HG03558 (cell line): ENCODE results near the gene SDC3.

Experiments
- ATAC-seq: cut with Tn5 transposase; IDR thresholded peaks from one replicate; pipeline ENCODE4 v1.9.1; 2021; ENCODE audit warnings: moderate number of reproducible peaks; ENCODE audit not compliant: unreplicated experiment; ENCODE audit errors: extremely low read depth

Gene SDC3

DNA sequence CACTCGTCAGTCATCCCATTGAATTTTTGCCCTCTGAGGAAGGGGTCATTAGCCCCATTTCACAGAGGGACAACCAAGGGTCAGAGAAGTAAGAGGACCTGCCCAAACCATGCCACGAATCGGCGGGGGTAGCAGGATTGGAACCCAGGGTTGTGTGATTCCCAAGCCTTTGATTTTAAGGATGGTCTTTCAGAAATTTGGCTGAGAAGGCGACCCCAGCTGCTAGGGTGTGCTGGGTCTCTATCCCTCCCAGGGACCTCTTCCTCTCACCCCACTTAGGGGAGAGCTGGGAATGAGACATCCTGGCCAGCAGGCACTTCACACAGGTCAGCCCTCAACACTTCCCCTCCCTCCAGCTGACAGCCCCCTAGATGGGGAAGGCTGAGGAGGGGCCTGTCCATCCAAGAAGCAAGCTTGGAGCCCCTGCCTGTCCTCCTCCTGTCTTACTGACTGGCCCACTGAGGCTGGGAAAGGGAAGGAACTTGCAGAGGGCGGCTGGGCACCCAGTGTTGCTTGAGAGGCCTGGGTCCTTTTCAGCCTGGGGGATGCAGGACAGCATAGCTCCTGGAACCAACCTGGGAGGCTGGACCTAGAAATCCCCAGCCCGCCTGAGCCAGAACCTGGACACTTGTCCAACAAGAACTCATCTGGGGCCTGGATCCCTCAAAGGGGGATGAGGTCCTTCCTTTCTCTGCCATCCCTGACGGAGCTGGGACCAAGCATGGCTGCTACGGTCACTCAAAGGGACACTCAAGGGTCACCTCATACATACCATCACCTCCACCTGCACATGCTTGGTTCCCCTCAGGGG, 1.7 kb downstream of the SDC3 start:
- ATAC-seq, result no peak

DNA sequence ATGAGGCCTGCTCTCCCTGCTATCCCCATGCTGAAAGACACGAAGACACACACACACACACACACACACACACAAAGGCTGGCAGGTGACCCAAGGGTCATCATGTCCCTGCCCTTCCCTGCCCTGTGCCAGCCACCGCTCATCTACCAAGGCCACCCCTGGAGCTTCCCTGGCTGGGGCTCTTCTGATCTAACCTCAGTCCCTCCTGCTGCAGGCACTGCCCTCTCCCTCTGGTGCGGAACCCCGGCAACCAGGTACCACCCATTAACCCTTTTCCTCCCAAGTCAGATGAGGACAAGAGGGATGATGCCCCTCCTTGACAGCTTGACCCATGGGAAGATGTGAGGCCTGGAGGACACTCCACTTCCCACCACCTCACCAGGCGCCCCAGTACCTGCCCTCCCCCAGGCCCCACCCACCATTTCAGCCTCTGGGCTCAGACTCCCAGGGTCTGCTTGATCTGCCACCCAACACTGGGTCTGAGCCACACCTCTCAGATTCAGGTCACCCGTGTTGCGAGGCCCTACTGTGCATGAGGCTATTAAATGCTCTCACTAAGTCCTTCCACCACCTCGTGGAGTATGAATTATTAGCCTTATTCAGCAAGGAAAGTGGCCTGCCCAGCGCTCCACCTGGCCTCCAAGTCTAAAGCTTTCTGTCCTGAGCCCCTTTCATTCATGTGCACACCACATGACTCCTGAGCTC, 2.5 kb downstream of the SDC3 start:
- no peak for ATAC-seq

DNA sequence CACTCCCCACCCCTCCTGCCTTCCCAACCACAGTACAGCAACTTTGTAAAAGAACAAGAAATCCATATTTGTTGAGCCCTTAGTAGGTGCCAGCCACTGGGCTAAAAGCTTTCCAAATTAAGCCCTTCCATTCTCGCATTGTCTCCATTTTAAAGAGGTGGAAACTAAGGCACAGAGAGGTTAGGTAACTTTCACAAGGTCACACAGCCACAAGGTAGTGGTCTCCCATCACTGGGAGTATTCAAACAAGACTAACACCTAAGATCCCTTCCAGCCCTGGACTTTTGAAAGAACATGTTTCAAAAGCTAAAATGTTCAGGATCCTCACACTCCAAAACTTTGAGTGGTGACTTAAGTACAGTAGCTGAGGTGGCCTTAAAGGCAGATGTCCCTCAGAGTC, 3.2 kb downstream of the SDC3 start:
- no peak for ATAC-seq

DNA sequence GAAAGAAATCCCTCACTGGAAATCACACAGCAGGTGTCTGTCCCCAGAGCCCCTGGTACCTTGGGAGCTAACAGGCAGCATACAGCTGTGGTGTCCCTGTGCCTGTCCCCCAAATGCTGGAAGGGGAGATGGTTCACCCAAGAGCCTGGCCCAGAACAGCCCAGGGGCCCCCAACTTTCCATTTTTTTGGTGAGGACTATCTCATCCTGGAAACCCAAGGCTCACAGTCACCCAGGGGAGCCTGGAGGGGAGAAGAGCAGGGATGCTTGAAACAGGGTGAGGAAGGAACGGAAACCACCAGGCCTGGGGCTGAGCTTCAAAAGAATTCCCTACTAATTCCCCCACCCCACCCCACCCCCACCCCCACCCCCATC, 3.6 kb downstream of the SDC3 start:
- ATAC-seq, result no peak

DNA sequence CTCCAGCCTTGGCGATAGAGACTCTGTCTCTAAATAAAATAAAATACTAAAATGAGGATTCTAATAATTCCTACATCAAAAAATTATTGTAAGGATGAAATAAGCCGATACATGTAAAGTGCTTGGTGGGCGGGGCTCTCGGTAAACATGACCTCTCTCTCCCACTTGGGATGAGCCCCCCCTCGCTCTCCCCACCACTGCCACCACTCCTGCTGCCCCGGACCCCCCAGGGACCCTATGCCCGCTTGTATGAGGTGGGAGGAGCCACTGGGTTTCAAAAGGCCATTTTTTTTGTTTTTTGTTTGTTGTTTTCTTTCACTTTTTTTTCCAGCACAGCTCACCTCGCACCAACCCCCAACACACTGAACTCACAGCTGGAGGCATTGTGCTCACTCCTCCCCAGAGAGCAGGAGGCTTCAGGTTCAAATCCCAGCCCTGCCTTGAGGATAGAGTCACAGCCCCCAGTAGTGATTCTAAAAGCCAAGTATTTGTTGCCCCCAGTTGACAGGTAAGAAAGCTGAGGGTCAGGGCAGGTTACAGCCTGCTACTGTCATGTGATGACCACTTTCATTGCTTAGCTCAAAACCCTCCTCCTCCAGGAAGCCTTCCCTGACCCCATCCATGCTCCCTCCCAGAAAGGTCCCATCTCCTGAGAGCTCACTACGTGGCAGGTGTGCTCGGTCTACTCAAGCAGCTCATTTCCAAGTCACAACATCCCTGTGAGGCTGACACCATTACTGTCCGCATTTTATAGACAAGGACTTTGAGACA, 4.2 kb downstream of the SDC3 start:
- no peak for ATAC-seq

DNA sequence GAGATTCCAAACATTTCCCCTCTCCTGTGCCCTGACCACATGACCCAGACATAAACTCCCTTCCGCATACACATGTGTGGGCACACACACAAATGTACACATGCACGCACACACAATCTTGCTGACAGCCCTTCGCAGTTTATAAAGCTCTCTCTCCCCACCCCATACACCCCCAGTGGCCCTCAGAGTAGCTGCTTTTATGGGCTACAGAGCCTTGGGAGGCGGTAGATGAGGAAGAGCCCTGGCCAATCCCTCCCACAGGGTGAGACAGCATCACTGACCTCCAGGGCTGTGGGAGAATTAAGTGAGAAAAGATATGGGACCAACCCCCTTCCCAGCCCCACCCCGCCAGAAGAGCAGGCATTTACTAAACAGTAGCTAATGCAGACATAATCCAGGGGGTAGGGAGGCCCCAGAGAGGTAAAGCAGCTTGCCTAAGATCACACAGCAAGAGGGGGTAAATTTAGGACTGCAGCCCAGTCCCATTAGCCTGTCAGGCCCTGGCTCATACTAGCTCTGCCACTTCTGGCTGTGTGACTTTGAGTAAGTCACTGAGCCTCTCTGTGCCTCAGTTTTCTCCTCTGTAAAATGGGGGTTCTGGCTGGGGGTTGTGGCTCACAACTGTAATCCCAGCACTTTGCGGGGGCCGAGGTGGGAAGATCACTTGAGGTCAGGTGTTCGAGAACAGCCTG, 5.1 kb downstream of the SDC3 start:
- no peak for ATAC-seq

DNA sequence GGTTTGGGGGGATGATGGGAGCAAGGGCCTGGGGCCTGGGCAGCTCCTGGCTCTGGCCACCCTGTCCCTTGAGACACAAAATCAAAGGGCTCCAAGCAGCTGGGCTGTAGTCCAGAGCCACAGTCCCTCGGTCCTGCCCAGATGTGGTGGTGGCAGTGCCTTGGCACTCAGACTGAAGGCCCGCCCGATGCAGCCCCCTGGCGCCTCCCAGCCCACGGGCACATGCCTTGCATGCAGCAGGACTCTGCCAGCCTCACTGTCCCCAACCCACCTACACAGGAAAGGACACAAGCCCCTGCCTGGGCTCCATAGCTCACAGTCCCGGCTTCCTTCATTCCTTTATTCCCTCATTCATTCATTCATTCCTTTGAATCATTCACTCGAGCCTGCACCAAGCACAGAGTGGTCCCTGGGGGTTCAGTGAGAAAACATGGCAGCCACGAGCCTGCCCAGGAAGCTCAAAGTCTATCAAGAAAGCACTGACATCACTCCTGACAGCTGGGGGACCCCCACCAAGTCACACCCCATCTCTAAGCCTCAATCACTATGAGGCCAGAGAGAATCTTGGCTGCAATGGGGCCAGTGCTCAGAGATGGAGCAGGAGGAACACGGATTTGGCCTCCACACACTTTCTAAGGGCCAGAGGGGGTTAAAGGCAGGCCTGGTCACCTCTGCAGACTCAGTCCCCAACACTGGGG, 5.8 kb downstream of the SDC3 start:
- no peak for ATAC-seq

DNA sequence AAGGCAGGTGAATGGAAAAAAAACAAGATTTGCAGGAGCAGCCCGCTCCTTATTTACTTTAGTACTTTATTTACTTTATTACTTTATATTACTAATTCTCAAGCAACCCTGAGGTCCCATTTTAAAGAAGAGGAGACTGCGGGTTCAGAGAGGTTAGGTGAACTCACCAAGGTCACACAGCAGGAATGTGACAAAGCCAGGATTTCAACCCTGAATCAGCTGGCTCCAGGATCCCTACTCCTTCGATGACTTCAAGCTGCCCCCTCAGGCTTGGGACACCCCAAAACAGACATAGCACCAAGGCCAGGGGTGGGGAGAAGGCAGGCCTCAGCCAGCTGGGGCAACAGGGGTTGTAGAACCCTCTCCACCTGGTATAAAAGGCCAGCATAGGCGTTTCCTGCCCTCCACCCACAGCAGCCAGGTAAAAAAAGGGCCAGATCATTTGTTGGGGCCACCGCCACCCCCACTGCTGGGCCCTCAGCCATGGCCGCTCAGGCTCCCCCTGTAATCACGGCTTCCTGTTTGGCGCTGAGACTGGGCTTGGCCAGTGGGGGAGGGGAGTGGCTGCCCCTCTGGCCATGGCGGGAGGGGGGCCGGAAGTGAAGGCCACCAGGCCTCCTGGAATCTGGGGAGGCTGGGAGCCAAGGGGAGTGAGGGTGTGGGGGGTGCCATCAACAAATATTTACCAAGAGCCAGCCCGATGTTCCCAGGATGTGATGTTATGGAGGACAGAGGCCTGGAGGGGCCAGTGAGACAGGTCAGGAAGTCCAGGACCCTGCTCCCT, 6.6 kb downstream of the SDC3 start:
- ATAC-seq, result no peak

DNA sequence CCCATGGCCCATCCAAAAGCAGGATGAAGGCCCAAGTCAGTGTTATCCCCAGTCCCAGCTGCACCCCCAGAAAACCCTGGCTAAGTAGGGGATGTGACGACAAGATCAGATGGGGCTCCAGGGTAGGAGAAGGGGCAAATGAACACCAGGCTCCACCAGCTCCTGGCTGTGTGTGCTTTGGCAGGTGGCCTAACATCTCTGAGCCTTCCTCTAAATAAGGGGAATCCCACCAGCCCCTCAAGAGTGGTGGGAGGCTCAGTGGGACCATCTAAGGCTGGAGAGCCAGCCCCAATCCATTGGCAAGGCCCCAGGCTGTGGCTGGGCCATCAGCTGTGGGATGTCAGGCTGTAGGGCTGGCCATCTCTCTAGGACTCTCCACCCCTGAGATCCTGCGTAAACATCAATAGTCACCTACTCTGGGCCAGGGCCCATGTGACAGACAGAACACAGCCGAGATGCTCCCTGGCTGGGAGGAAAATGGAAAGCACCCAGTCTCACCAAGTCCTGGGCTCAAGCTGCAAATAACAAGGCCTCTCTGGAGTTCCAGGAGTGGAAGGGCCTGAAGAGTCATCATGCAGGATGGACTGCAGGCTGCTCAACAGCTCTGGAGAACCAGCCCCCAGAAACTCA, 7.5 kb downstream of the SDC3 start:
- ATAC-seq, result no peak

DNA sequence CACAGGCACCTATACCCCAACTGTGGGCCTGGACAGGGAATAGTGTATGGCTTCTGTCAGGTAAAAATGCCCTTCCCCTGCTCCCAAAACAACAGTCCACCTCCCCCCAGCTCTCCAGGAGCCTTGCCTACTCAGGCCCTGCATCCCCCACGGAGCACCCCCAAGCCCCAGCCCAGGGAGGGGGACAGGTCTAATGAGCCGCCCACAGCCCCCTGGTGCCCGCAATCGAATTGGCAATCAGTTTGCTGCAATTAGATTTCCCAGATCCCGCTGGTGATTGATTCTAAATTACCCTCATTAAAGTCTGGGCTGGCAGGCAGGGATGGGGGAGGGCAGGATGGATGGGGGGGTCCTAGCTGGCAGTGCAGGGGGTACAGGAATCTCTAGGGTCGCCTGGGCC, 8.1 kb downstream of the SDC3 start:
- no peak for ATAC-seq

DNA sequence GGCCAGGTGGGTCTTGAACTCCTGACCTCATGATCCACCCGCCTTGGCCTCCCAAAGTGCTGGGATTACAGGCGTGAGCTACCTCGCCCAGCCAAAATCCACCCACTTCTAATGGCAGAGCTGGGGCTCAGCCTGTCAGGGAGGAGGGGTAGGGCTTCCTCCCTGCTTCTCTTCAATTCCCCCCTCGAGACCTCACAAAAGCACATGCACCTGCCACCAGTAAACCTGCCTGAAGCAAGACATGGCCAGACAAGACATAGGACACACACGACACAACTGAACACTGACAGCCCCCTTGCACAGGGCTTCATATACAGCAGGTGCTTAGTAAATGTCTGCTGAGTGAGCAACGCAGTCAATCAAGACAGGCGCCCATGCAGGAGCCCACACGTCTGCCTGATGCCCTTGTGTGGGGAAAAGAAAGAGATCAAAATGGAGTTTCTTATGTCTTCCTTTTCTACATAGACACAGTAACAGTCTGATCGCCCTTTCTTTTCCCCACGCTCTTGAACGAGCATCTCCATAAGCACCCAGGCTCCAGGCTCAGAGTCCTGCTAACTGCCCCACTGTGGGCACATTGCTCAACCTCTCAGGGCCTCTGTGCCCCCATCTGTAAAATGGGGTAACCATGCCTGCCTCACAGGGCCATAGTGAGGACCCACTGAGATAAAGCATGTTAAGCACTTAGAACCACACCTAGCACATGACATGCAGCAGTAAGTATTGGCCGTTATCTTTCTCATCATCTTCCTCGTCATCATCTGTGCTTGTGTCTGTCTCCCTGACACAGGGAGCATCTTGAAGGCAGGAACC, 8.8 kb downstream of the SDC3 start:
- no peak for ATAC-seq

DNA sequence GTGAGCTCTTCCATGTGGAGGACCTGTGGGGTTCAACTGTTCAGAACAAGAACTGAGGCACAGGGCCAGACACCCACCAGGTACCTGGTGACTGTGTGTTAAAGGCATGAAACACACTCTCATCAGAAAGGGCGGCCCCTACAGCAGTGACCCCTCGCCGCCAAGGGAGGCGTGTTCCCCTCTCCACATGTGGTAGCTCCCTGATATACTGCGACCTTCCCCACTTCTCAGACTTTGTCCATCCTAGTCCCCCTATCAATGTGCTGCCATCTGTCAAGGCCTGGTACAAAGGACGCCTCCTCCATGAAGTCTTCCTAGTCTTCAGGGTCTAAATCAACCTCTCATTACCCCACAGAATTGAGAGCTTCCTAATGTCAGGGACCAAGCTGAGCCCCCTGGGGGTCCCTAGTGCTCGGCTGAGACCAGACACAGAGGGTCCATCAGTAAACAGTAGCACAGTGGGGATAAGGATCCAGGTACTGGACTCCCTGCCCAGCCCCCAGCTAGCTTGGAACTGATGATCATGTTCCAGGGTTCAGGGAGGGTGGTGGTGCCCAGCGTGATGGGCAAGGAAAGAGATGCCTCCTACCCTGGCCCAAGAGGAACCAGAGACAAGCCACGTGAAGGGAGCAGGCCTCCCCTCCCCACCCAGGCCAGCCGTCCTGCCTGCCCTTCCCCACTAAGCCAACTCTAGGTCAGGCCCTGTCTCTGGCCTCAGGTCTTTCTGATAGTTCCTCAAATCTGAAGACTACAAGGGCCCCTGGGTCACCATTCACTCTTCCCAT, 10.3 kb downstream of the SDC3 start:
- ATAC-seq, result no peak

DNA sequence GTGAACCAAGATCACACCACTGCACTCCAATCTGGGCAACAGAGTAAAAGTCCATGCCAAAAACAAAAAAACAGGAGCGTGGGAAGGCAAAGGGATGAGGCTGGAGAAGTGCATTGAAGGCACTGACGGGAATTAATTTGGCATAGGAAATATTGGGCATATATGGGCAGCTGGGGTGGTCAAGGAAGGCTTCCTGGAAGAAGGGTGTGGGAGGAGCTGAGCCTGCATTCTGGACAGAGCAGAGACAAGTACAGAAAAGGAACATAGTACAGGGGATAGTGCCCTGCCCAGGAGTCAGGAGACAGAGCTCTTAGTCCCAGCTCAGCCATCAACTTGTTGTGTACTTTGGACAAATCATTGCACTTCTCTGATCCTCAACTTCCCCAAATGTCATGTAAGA, 11.7 kb downstream of the SDC3 start:
- ATAC-seq, result no peak

DNA sequence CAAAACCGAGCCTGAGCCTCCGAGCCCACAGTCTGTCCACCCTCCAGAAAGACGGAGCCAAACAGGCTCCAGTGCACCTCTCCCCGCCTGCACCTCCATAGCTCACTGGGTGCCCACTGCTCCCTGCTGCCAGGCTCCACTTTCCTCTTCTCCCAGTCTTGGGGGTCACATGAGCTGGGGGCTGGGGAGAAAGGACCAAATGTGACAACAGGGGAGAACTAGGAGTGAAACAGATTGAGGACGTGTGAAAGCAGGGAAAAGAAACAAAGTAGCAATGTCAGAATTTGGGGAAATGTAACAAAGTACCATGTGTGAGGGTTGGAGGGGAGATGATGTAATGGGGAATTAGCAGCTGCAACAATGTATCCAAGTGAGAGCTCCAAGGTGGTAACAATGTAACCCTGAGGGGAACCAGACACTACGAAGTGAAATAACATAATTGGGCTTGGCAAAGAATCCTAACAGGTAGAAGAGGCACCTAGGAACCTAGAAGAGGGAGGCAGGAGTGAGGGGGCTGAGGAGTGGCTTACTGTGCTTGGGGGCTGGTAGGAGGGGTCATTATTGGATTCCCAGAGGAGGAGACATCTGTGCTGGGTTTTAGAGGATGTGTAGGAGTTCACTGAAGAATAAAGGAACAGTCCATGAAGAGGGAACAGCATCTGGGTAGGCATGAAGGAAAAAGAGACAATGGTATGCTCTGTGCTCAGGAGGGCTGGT, 12.5 kb downstream of the SDC3 start:
- ATAC-seq, result no peak

DNA sequence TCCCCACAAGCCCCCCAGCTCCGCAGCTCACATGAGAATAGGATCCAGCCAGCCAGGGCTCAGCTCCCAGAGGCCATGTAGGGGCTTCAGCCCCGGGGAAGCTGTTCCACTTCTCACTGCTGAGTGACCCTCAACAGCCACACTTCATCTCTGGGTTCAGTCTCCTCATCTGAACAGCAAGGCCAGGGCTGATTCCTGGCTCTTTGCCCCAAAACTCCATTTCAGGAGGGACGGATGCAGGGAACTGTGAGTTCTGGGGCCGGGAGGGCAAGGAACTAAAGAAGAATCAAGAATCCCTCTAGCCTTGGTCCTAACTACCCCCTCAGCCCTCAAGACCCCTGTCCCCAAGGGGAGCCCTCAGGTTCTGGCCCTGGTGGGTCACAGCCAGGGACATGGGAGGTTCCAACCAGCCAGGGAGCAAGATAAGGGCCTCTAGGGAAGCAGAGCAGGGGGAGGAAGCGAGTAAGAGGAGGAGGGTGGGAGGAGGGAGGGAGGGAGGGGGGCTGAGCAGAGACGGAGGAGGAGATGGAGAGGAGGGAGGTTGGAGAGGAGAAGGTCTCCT, 13.1 kb downstream of the SDC3 start:
- no peak for ATAC-seq

DNA sequence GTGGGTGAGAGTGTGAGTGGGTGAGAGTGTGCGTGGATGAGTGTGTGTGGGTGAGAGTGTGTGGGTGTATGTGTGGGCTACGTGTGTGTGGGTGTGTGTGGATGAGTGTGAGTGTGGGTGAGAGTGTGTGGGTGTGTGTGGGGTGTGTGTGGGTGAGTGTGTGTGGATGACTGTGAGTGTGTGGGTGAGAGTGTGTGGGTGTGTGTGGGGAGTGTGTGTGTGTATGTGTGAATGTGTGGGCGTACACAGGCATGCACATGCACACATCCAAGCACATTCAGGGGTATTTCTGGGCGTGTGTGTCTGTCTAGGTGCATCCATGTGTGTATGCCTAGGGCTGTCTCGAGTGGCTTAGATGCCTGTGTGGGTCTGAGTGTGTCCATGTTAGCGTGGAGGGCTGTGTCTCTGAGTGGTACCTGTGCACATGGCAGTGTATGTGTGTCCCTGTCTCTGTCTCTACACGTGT, 14.0 kb downstream of the SDC3 start:
- ATAC-seq, result no peak
